Measurements from ENCODE around the gene MPEG1.

The MPEG1 gene

DNA sequence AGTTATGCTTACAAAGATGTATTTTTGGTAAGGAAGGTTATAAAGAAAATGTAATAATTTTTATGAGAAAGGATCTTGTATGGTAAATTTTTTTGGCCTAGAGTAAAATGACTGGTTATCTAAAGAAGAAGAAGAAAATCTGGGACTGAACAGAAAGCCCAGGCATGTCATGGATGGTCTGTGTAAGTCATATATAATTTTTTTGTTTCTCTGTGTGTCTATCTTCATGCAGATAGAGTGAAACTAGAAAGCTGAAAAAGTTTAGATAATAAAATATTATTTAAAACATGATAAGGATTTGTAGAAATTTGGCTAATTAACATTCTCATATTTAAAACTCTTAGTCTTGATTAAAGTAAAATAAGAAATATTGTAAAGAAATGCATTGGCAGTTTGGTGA lies 27.6 kb upstream of the MPEG1 start:
- peaks cover 32% of the 10 kb centered on the region for H3K9me3 ChIP-seq (ENCODE audit: control insufficient read depth, low read depth, low read length)
- H3K9ac ChIP-seq (ENCODE audit: low read length): no peak overlapping the region
- no peaks in the 10 kb centered on the region for H3K36me3 ChIP-seq (ENCODE audit: control insufficient read depth, low read depth, low read length)
- H3K4me3 ChIP-seq (ENCODE audit: low read length): no peak overlapping the region
- H3K27ac ChIP-seq (ENCODE audit: low read length): no peak overlapping the region
- H3K27me3 ChIP-seq (ENCODE audit: control insufficient read depth, insufficient read depth, low read length): no peaks in the 10 kb centered on the region
- H3K4me1 ChIP-seq (ENCODE audit: control insufficient read depth, low read depth, low read length): no peaks in the 10 kb centered on the region

DNA sequence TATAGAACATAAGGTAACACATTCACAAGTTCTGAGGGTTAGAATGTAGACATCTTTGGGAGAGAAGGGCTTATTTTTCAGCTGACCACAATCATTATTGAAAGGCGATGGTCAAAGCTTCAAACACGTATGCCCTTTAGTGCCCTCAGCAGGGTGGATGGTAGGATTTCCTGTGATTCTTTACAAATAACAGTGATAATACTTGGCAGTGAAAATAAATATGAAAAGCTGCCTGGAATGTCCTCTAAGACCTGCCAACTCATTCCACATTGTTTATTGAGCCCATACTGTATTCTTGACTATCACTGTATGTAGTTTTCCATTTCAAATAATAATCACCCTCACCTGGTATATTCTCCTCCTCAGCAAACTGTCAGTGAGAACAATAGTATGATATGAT lies 13.7 kb upstream of the MPEG1 start:
- H3K27ac ChIP-seq (ENCODE audit: low read length): no peak overlapping the region
- no peaks in the 10 kb centered on the region for H3K9me3 ChIP-seq (ENCODE audit: control insufficient read depth, low read depth, low read length)
- H3K9ac ChIP-seq (ENCODE audit: low read length): no peak overlapping the region
- H3K4me3 ChIP-seq (ENCODE audit: low read length): no peak overlapping the region
- H3K27me3 ChIP-seq (ENCODE audit: control insufficient read depth, insufficient read depth, low read length): no peaks in the 10 kb centered on the region
- H3K36me3 ChIP-seq (ENCODE audit: control insufficient read depth, low read depth, low read length): no peaks in the 10 kb centered on the region
- no peaks in the 10 kb centered on the region for H3K4me1 ChIP-seq (ENCODE audit: control insufficient read depth, low read depth, low read length)

DNA sequence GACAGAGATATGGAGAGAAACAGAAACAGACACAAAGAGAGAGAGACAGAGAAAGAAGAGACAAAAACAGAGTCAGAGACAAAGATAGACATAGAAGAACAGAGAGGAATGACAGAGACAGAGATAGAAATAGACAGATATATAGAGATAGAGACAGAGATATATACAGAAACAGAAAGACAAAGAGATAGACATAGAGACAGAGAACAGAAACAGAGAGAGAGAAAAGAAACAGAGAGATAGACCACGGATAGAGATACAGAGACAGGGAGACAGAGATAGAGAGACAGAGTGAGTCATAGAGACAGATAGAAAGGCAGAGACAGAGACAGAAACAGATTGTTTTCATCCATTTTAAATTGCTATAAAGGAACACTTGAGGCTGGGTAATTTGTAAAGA lies 12.3 kb upstream of the MPEG1 start:
- no peaks in the 10 kb centered on the region for H3K36me3 ChIP-seq (ENCODE audit: control insufficient read depth, low read depth, low read length)
- H3K4me3 ChIP-seq (ENCODE audit: low read length): no peak overlapping the region
- H3K27me3 ChIP-seq (ENCODE audit: control insufficient read depth, insufficient read depth, low read length): no peaks in the 10 kb centered on the region
- H3K9ac ChIP-seq (ENCODE audit: low read length): no peak overlapping the region
- no peaks in the 10 kb centered on the region for H3K4me1 ChIP-seq (ENCODE audit: control insufficient read depth, low read depth, low read length)
- H3K27ac ChIP-seq (ENCODE audit: low read length): no peak overlapping the region
- no peaks in the 10 kb centered on the region for H3K9me3 ChIP-seq (ENCODE audit: control insufficient read depth, low read depth, low read length)

DNA sequence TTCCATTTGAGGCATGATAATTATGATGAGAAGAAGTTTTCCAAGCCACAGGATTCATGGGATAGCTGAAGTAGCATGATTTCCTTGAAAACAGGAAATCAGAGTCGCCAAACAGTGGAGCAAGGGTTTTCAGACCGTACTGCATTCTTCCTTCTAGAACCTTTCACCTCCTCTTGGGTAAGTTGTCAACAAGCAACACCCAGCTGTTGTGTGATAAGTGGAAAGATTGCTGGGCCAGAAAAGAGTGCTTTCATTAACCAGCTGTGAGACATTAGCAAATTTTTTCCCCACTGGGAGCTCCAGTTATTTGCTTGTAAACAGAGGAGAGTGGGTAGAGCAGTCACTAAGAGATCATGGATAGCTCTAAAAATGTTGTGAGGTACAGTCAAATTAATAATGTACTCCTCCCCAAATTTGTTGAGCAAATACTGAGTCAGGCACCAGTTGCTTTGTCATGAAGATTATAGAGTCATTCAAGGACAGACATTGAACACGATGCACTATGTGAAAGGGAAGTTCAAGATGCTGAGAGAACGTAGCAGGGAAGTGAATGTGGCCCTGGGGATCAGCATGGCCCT lies 11.7 kb upstream of the MPEG1 start:
- H3K27me3 ChIP-seq (ENCODE audit: control insufficient read depth, insufficient read depth, low read length): no peaks in the 10 kb centered on the region
- H3K27ac ChIP-seq (ENCODE audit: low read length): no peak overlapping the region
- no peaks in the 10 kb centered on the region for H3K36me3 ChIP-seq (ENCODE audit: control insufficient read depth, low read depth, low read length)
- no peaks in the 10 kb centered on the region for H3K4me1 ChIP-seq (ENCODE audit: control insufficient read depth, low read depth, low read length)
- no peak overlapping the region for H3K4me3 ChIP-seq (ENCODE audit: low read length)
- no peak overlapping the region for H3K9ac ChIP-seq (ENCODE audit: low read length)
- no peaks in the 10 kb centered on the region for H3K9me3 ChIP-seq (ENCODE audit: control insufficient read depth, low read depth, low read length)

DNA sequence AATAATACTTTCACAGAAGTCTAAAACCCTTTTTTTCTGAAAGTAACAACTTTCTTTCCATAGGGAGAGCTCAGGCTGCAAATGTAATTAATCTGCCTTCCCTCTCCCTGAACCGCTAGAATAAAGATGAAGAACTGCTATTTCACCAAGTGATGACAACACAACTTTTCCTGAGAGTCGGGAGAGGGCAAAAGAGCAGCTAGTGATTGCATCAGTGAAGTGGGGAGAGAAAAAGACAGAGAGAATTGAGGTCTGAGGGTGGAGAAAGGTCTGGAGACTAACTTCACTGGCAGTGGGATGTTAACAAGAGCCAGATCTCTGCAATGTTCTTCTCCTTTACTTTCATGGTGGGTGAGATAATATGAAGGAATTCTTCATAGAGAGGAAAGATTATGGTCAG lies 10.9 kb upstream of the MPEG1 start:
- Histone ChIP-seq H3K9ac (ENCODE audit: low read length) (no peak overlapping the region), H3K4me3 (ENCODE audit: low read length) (no peak overlapping the region)

GRCh38 chr11:59223177-59223576 lies 10.4 kb upstream of the MPEG1 start:
- no peak overlapping the region for H3K27ac ChIP-seq (ENCODE audit: low read length)
- H3K9me3 ChIP-seq (ENCODE audit: control insufficient read depth, low read depth, low read length): no peaks in the 10 kb centered on the region
- no peak overlapping the region for H3K4me3 ChIP-seq (ENCODE audit: low read length)
- H3K4me1 ChIP-seq (ENCODE audit: control insufficient read depth, low read depth, low read length): no peaks in the 10 kb centered on the region
- no peaks in the 10 kb centered on the region for H3K27me3 ChIP-seq (ENCODE audit: control insufficient read depth, insufficient read depth, low read length)
- no peak overlapping the region for H3K9ac ChIP-seq (ENCODE audit: low read length)
- H3K36me3 ChIP-seq (ENCODE audit: control insufficient read depth, low read depth, low read length): no peaks in the 10 kb centered on the region

More for the DNA sequence above, 10.9 kb upstream of the MPEG1 start:
- H3K36me3 ChIP-seq (ENCODE audit: control insufficient read depth, low read depth, low read length): no peaks in the 10 kb centered on the region
- H3K4me1 ChIP-seq (ENCODE audit: control insufficient read depth, low read depth, low read length): no peaks in the 10 kb centered on the region
- no peak overlapping the region for H3K27ac ChIP-seq (ENCODE audit: low read length)
- no peaks in the 10 kb centered on the region for H3K27me3 ChIP-seq (ENCODE audit: control insufficient read depth, insufficient read depth, low read length)
- H3K9me3 ChIP-seq (ENCODE audit: control insufficient read depth, low read depth, low read length): no peaks in the 10 kb centered on the region

- H3K9ac ChIP-seq (ENCODE audit: low read length): no peak overlapping the region
- no peaks in the 10 kb centered on the region for H3K27me3 ChIP-seq (ENCODE audit: control insufficient read depth, insufficient read depth, low read length)
- H3K4me1 ChIP-seq (ENCODE audit: control insufficient read depth, low read depth, low read length): no peaks in the 10 kb centered on the region
- no peak overlapping the region for H3K4me3 ChIP-seq (ENCODE audit: low read length)
- no peak overlapping the region for H3K27ac ChIP-seq (ENCODE audit: low read length)
- no peaks in the 10 kb centered on the region for H3K9me3 ChIP-seq (ENCODE audit: control insufficient read depth, low read depth, low read length)
- H3K36me3 ChIP-seq (ENCODE audit: control insufficient read depth, low read depth, low read length): no peaks in the 10 kb centered on the region
Observed at GRCh38 chr11:59222464-59223060, 9.8 kb upstream of the MPEG1 start.

- Histone ChIP-seq H3K4me3 (ENCODE audit: low read length) (no peak overlapping the region), H3K9ac (ENCODE audit: low read length) (no peak overlapping the region)
Observed at GRCh38 chr11:59221441-59221840, 8.7 kb upstream of the MPEG1 start.

DNA sequence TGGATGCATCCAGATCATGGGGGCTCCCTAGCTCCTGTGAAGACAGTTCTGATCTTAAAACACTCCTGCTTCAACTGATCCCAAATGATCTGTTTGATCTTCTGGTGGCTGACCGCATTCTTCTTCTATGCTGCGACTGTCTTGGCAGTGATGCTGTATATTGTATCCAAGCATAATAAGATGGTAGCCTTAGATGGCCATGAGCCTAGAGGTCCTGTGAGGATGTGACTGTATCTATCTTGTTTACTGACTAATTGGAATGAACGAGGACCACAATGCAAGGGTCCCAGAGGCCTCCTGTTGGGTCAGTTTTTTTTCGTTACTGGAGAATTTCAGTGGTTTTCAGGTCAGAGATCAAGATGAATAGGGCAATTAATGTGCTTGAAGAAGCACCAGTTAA lies 7.1 kb upstream of the MPEG1 start:
- Histone ChIP-seq H3K27ac (ENCODE audit: low read length) (no peak overlapping the region), H3K9ac (ENCODE audit: low read length) (no peak overlapping the region), H3K4me3 (ENCODE audit: low read length) (no peak overlapping the region), H3K36me3 (ENCODE audit: control insufficient read depth, low read depth, low read length) (no peaks in the 10 kb centered on the region), H3K27me3 (ENCODE audit: control insufficient read depth, insufficient read depth, low read length) (no peaks in the 10 kb centered on the region), H3K9me3 (ENCODE audit: control insufficient read depth, low read depth, low read length) (no peaks in the 10 kb centered on the region), H3K4me1 (ENCODE audit: control insufficient read depth, low read depth, low read length) (no peaks in the 10 kb centered on the region)

More at GRCh38 chr11:59221441-59221840, 8.7 kb upstream of the MPEG1 start:
- Histone ChIP-seq H3K36me3 (ENCODE audit: control insufficient read depth, low read depth, low read length) (no peaks in the 10 kb centered on the region), H3K4me1 (ENCODE audit: control insufficient read depth, low read depth, low read length) (no peaks in the 10 kb centered on the region), H3K27me3 (ENCODE audit: control insufficient read depth, insufficient read depth, low read length) (no peaks in the 10 kb centered on the region), H3K9me3 (ENCODE audit: control insufficient read depth, low read depth, low read length) (no peaks in the 10 kb centered on the region), H3K27ac (ENCODE audit: low read length) (no peak overlapping the region)

- Histone ChIP-seq H3K9ac (ENCODE audit: low read length) (no peak overlapping the region), H3K4me3 (ENCODE audit: low read length) (no peak overlapping the region), H3K36me3 (ENCODE audit: control insufficient read depth, low read depth, low read length) (no peaks in the 10 kb centered on the region), H3K27ac (ENCODE audit: low read length) (no peak overlapping the region), H3K9me3 (ENCODE audit: control insufficient read depth, low read depth, low read length) (no peaks in the 10 kb centered on the region), H3K4me1 (ENCODE audit: control insufficient read depth, low read depth, low read length) (no peaks in the 10 kb centered on the region), H3K27me3 (ENCODE audit: control insufficient read depth, insufficient read depth, low read length) (no peaks in the 10 kb centered on the region)
Observed at GRCh38 chr11:59218893-59219292, 6.2 kb upstream of the MPEG1 start.

- H3K27ac ChIP-seq (ENCODE audit: low read length): no peak overlapping the region
- H3K9ac ChIP-seq (ENCODE audit: low read length): no peak overlapping the region
- no peaks in the 10 kb centered on the region for H3K9me3 ChIP-seq (ENCODE audit: control insufficient read depth, low read depth, low read length)
- no peaks in the 10 kb centered on the region for H3K27me3 ChIP-seq (ENCODE audit: control insufficient read depth, insufficient read depth, low read length)
- no peaks in the 10 kb centered on the region for H3K36me3 ChIP-seq (ENCODE audit: control insufficient read depth, low read depth, low read length)
- no peak overlapping the region for H3K4me3 ChIP-seq (ENCODE audit: low read length)
- no peaks in the 10 kb centered on the region for H3K4me1 ChIP-seq (ENCODE audit: control insufficient read depth, low read depth, low read length)
Observed at GRCh38 chr11:59218319-59218718, 5.6 kb upstream of the MPEG1 start.
